Stimulated activated CD4-positive, alpha-beta T cell treated with anti-CD3 and anti-CD28 coated beads, Interleukin-2, amount 100 ng/mL, for 48 hours (primary cell): ENCODE measurements around the gene CARD8.
"Not testable (repeated sequence)": the region's sequence is repeated elsewhere in the genome, so short reads cannot be mapped to it uniquely, and the experiment has no call there.

Source experiments
- DNase-seq, 2 donors: peaks; one replicate each; pipeline ENCODE4 v3.0.0-alpha.2; 2020

Gene CARD8

GRCh38 chr19:48258992-48259391, 3.3 kb upstream of the CARD8 start:
- DNase-seq = not testable (repeated sequence)

- DNase-seq = no peak
Measured at GRCh38 chr19:48258350-48258749, 2.6 kb upstream of the CARD8 start.

GRCh38 chr19:48254529-48254970, 1.2 kb downstream of the CARD8 start:
- DNase-seq = no peak

- no peak for DNase-seq
Measured at GRCh38 chr19:48253999-48254398, 1.7 kb downstream of the CARD8 start.

- DNase-seq = no peak
Measured at GRCh38 chr19:48252609-48253008, 3.1 kb downstream of the CARD8 start.

GRCh38 chr19:48250290-48251025, 5.3 kb downstream of the CARD8 start:
- no peak for DNase-seq

- DNase-seq = peak; percentile 58 to 60
Measured at GRCh38 chr19:48249502-48250014, 6.2 kb downstream of the CARD8 start.

GRCh38 chr19:48248081-48248833, 7.5 kb downstream of the CARD8 start:
- no peak for DNase-seq

- no peak for DNase-seq
Measured at GRCh38 chr19:48247212-48247611, 8.5 kb downstream of the CARD8 start.

- no peak for DNase-seq
Measured at GRCh38 chr19:48246101-48246500, 9.6 kb downstream of the CARD8 start.

GRCh38 chr19:48244281-48244680, 11.4 kb downstream of the CARD8 start:
- peak in 1 of 2 donors; percentile 24 for DNase-seq

- DNase-seq = not testable (repeated sequence)
Measured at GRCh38 chr19:48241771-48242170, 13.9 kb downstream of the CARD8 start.

GRCh38 chr19:48239582-48240141, 16.1 kb downstream of the CARD8 start:
- DNase-seq = no peak

GRCh38 chr19:48239120-48239519, 16.6 kb downstream of the CARD8 start:
- no peak for DNase-seq

GRCh38 chr19:48237057-48237456, 18.7 kb downstream of the CARD8 start:
- DNase-seq = no peak

- peak in 1 of 2 donors; percentile 26 for DNase-seq
Measured at GRCh38 chr19:48230555-48231129, 25.1 kb downstream of the CARD8 start.

- no peak for DNase-seq
Measured at GRCh38 chr19:48221628-48222027, 34.1 kb downstream of the CARD8 start.

GRCh38 chr19:48220784-48221183, 34.9 kb downstream of the CARD8 start:
- DNase-seq = not testable (repeated sequence)

GRCh38 chr19:48218997-48219396, 36.7 kb downstream of the CARD8 start:
- DNase-seq = no peak

GRCh38 chr19:48216933-48217332, 38.8 kb downstream of the CARD8 start:
- DNase-seq = no peak

- DNase-seq = no peak
Measured at GRCh38 chr19:48213959-48214358, 41.8 kb downstream of the CARD8 start.

- no peak for DNase-seq
Measured at GRCh38 chr19:48210005-48210404, 45.7 kb downstream of the CARD8 start.

GRCh38 chr19:48206397-48207093, 49.2 kb downstream of the CARD8 start:
- DNase-seq = no peak
